NCI-H82 treated with DMSO at 0.1 percent for 48 hours (cell line): ENCODE results near the gene JUN.

Experiments
- DNase-seq: peaks from one replicate; lab custom pipeline; 2025; ENCODE audit not compliant: unreplicated experiment; lab: John Stamatoyannopoulos, UW

The JUN gene

DNA sequence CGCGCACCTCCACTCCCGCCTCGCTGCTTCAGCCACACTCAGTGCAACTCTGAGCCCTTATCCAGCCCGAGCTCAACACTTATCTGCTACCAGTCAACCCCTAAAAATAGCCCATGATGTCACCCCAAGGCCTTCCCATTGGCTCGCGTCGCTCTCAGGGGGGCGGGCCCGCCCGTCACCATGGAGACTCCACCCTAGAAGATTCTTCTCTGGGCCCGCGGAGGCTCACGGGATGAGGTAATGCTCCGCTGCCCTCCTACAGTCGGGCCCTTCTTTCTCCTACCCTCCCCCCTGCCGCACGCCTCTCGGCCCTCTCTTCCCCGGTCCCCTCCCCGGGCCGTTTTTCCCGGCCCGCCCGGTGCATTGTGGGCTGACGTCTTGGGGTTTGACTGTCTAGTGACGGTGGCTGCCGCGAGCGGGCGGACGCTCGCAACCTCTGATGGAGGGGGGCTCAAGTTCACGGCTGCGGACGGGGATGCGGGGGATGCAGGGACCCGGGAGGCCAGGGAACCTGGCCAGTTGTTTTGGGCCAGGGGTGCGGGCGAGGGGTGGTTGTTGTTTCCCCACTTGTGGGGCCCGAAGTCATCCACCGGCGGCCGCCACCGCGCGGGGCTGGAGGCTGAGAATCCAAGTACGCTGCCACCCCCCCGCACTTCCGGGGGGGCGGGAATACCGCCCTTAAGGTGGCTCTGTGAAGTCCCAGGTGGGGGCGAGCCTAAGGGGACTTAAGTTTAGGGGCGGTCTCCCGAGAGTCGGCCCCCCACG is at the start of gene JUN:
Gene JUN (minus strand): TSS at position 55 of the 765 bp plus-strand sequence. CDS start 977 bp downstream, outside the sequence.
- DNase-seq, result peak; percentile 99

DNA sequence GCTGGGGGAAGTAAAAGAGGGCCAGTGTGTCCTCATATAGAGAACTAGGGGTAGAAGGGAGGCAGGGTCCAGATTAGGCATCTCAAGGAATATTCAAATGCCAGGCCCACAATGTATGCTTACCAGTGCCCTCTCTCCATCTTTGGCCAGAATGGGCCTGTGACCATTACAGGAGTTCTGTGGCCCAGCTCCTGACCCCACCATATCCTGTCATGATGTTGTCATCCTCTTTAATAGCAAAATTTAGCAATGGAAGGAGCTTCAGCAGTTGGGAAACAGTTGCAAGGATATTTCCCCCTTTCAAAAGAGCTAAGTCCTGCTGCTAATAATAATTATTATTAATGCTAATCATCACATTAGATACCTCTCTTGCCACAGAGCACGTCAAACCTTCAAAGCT is 49.3 kb upstream of the JUN start:
- DNase-seq, result no peak

DNA sequence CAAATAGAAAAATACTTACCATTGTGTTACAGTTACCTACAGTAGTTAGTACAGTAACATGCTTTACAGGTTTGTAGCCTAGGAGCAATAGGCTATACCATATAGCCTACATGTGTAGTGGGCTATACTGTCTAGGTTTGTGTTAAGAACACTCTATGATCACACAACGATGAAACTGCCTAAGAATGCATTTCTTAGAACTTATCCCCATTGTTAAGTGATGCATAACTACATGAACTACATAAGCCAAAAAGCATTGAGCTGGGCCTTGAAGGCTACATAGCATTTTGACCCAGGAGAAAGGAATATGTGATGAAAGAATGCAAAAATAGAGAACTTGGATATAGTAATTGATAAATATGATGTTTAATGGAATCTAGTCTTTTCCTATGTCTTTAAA is 46.4 kb upstream of the JUN start:
- no peak for DNase-seq

DNA sequence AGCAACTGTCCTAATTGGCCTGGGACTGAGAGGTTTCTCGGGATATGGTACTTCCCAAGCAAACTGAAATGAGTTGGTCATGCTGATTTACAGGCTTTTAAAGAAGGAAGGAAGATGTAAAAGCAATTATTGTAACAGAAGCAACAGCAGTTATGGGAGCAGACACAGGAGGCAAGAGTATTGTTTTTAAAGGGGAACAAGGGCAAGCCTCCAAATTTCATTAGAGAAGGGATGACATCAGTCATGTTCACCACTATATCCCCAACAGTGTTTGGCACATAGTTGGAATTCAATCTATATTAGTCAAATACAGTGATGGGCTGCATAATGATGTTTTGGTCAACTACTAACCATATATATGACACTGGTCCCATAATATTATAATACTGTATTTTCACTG is 46.0 kb upstream of the JUN start:
- no peak for DNase-seq

DNA sequence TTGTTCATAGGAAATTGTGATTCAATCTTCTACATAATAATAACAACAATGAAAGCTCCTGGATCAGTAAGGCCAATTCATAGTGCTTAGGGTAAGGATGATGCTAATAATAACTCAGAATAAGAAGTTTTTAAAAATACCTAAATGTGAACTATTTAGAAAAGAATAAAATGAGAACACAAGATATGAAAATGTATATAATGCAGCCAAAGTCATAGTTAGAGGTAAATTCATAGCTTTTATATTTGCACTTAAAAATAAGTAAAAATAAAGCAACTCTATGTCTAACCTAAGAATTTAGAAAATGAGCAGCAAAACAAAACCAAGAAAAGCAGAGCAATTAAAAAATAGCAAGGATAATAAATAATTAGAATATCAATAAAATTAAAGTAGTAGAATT is 43.5 kb upstream of the JUN start:
- DNase-seq, result no peak

DNA sequence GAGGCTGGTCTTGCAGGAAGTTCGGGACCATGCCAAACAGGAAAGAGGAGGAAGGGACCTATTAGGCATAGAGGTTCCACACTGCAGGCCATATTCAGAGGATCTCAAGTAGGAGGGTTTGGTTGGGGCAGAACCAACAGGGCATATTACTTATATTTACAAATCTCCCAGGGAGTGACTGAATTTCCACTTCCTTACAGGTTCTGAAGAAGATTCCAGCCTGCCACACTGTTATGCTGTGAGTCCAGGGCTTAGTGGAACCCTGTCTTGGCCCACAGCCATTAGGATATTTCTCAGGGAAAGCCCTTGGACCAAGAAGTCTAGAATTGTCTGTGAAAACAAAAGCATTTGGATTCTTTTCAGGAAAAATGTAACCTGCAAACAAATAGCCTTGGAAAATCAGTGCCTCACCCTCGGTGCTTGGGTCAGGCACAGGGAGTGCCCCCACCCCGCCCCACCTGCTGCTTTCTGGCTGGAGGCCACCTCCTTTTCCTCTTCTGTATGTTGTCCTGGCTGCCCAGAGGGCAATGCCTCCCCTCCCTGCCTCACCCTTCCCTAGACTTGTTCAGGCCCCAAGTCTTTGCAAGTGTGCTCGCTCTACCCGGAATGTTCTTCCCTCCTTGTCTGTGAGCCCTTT is 41.0 kb upstream of the JUN start:
- DNase-seq, result no peak

DNA sequence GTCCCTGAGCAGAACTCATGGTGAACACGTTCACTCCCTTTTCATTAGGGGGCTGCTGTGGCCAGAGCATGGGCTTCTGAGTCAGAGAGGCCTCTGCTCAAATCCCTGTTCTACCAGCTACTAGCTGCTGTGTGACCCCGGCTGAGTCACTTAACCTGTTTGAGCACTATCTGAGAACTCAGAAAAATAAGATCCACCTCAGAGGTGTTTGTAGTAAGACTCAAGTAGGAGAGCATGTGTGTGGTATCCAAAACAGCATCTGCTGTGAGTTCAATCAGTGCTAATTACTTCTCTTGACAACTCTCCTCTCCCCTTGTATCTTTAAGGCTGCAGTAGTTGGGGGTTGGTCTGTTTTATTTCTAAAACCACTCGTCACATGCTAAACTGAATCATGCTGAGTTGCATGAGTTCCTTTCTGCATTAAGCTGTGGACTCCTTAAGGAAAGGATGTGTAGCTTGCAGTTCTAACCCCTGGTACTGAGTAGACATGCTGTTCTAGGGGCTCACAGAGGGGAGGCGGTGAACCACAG is 39.7 kb upstream of the JUN start:
- no peak for DNase-seq

DNA sequence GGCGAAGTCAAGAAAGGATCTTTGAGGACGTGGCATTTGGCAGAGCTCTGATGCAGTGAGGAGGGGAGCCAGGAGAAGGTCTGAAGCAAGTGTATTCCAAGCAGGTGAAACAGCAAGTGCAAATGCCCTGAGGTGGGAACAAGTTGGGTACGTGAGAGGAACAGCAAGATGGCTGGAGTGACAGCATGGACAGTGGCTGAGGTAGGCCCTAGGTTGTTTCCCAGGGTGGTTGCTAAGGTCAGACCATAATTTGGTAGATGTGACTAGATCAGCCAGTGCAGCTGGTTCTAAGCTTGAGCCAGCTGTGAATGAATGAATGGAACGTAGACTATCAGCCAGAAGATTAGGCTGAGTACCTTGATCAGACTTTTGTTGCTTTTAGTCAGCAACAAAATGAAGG is 37.5 kb upstream of the JUN start:
- DNase-seq, result no peak

DNA sequence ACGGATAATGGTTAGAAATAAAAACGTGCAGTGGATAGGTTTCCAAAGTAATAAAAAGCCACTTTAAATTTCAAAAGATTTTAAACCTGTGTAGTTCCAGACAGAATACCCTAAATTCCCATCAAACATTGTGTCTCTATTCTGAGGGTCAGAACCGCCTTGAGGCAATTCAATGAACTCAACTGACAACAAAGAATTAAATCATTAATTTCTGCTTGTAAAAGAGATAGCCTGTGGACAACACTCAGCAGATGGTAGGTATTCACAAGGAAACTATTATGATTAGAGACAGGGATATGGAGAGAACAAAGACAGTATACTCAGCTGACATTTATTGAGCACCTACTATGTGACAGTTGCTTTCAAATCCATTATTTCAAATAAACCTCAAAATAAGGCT is 35.1 kb upstream of the JUN start:
- DNase-seq, result no peak

DNA sequence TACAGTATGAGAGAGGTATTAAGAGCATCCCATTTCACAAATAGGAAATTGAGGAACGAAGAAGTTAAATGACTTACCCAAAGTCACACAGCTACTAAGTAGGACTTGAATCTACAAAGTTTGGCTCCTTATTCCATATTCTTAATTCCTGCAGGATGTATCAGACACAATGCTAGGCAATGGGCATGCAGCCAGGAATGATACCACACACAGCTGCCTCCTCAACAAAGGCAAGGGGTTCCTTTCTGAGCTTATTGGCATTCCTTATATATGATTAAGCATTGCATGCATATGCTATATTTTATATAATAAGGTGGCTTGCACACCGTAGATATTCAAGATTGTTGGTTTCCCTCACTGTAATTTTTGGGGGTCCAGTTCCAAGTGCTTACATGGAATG is 34.2 kb upstream of the JUN start:
- no peak for DNase-seq

DNA sequence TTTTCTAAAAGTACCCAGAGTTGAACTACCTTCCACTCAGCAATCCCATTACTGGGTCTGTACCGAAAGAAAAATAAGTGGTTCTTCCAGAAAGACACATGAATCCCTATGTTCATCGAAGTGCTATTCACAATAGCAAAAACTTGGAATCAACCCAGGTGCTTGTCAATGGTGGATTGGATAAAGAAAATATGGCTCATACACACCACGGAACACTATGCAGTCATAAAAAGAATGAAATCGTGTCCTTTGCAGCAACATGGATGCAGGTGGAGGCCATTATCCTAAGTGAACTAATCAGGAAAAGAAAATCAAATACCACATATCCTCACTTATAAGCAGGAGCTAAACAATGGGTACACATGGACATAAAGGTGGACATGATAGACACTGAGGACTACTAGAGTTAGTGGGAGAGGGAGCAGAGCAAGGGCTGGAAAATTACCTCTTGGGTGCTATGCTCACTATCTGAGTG is 32.9 kb upstream of the JUN start:
- DNase-seq, result no peak

DNA sequence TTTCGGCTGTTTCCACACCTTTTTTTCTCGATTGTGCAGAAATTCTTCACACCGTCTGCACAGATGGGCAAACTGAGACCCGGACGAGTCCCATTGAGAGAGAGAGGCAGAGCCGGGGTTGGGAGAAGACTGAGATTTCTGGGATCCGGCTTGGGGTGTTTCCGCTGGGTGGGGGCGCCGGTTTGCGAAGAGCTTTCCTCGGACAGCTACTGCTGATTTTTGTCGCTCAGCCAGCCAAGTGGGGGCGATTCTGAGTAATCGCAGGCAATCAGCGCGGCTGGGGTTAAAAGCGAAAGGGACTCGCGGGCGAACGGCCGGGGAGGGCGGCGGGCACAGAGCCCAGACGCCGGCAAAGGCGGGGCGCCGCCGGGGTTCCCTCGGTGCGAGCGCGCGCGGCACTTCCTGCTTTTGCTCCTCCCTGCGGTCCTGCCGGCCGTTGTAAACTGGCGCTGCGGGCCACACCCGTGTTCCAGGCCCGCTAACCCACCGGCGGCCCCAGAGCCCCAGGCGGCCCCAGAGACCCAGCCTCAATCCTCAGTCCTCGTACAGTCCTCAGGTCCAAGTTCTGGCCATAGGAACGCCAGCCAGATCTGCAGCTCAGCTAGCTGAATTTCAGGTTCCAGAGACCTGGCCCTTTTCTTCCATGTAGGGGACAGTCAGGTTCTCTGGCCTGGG is 32.4 kb upstream of the JUN start:
- no peak for DNase-seq

DNA sequence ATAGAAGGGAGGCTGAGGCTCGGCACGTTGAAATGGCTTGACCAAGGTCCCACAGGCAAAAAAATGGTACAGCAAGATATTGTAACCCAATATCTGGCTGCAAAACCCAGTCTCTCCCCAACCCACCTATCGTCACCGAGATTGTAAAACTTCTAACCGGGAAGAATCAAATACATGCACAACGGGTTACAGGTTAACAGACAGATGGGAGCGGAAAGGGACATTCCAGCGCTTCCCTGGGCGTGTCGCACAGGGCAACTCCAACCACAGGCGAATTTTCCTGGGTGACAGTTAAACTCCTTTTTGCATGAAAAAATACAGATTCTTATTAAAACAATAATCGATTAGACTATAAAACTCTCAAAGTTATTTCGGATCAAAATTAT is 31.8 kb upstream of the JUN start:
- DNase-seq, result no peak

DNA sequence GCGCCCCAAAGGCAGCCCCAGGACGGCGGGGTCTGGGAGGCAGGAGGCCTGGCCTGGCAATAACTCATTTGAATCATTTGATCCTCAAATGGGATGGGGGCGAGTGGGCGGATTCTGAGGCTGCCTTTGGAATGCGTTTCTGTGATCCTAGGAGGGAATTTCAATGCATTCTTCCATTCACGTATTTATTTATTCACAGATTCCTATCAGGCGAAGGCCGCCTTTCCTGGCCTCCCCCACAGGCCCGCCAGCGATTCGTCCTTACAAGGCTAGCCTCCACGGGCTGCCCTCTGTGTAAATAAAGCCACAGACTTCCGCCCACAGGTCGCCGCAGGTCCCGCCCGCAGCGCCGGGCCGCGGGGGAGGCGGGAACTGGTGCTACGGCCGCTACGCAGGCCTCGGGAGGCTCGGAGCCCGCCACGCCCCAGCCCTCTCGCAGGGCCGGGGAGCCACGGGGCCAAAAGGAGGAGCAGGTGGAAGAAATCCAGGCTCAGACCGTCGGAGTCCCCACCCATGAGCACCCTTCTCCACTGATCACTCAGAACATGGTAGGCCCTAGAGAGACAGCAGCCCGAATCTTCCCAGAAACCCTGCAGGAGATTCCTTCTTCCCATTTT is 31.3 kb upstream of the JUN start:
- no peak for DNase-seq

DNA sequence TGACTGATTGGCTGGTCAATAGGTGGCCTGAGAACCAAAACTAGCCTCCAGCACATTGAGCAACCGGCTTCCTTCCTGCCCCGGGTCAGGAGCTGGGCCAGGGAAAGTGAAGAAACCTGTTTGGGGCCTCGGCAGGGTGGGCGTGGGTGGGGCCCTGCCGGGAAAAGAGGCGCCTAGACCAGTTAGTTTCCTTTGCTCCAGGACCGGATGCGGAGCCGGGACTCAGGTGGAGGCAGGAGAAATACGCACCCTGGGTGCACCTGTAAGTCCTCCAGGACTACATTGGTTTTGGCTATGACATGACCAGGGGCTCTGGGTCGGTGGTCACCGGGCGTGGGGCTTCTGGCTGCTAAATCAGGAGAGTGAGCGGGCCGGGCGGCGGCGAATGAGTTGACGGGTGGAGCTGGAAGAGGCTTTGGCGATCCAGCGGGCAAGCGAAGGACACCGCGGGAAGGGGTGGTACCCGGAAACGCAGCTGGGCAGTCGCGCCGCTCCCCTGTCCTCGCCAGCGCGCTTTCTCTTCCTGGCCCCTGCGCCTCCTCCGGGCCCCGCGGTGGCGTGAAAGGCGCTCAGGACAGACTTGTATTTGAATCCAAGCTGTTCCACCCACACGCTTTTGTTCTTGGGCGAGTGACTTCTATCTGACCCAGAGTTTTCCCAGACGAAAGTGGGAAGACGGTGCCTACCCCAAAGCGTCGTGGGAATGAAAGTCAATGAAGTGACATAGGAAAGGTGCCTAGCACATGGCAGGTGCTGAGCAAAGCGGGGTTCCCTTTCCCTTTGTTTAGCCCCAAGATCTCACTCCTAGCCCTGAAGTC is 30.6 kb upstream of the JUN start:
- DNase-seq, result no peak

DNA sequence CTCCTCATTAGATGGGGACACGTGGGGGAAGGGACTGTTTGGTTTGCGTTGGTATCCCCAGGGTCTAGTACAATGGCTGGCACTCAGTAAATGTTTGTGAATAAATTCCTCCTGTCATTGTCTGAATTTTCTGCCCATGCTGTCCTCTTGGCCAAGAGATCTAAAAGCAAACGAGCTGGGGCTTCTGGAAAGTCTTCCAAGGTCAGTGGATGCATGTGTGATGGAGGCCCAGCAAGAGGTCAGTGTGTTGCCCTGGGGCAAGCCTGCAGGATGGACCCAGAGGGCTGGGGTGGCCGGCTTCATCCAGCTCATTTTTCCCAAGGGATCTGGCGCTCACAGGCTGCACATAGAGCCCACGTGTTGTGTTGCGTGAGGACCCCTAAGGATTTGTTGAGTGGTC is 30.0 kb upstream of the JUN start:
- no peak for DNase-seq

DNA sequence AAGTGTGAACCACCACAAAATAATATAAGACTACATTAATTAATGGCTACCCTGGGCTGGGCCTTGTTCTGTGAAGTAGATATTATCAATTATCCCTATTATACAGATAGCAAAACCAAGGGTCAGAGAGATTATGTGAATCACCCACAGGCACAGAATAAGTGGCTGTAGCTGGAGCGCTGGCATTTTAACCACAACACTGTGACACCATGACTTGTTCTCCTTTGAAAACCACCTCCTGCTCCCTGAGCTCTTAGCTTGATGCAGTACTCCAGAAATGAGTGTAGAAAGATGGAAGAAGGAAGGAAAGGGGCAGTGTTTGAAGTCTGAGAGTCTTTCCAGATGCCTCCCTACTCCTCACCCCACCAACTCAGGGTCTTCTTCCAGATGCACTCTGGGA is 29.5 kb upstream of the JUN start:
- no peak for DNase-seq

DNA sequence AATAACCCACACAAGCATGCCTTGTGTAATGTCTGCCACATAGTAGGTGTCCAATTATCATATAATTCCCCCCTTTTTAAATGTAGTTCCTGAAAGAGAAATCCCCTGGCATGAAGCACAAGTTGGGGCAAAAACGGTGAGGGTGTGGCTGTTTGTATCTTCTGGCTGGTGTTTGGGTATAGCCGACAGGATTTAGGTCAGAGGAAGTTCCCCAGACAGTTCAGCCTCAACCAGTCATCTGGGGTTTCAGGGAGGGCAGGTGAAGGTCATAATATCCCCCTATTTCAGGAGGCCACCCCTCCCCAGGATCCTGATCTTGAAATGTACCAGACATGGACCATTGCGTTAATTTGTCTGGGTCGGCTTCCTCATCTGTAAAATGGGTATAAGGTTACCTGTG is 29.1 kb upstream of the JUN start:
- no peak for DNase-seq

DNA sequence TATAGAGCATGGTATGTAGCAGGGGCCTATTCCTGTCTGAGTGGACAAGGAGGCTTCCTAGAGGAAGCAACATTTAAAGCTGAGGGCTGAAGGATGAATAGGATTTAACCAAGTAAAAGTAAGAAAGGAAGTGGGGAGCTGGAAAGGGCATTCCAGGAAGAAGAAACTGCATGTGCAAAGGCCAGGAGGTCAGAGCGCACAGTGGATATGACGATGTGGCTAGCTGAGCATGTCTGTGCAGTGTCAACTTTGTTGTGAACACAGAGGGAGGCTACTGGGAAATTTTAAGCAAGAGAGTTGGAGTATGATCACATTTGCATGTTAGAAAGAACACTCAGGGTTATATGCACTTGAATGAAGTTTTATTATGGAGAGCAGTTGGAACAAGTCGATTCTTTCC is 28.6 kb upstream of the JUN start:
- no peak for DNase-seq

DNA sequence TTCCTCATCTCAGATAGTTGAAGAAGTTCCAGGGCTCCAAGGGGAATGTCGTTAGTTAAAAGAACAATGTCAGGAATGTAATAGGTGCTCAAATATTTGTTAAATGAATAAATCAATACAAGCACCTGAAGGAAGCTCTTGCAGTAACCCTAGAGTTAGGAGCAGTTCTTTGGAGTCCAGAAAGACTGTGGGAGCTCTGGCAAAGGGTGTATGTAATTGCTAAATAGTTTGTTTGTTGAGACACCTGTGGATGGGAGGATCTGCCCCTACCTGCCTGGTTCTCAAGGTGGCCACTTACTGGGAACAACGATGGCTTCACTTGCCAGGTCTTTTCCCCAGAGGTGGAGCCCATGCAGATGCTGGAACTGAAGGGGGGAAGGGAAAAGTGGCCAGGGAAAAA is 27.5 kb upstream of the JUN start:
- no peak for DNase-seq
